ENCODE results near the gene SNAPC4.

- TF ChIP-seq CTCF (IDR thresholded peaks at IDR 0.05; ENCODE audit: poor library complexity) (no peak), EZH2 (IDR thresholded peaks at IDR 0.05; ENCODE audit: borderline replicate concordance) (no peak)
Measured at GRCh38 chr9:136379401-136379800, 20.6 kb downstream of the SNAPC4 start.

All from hepatocyte (in vitro differentiated cells).